ENCODE results near the gene SIGLEC5.

- TF ChIP-seq, protein P1, sequence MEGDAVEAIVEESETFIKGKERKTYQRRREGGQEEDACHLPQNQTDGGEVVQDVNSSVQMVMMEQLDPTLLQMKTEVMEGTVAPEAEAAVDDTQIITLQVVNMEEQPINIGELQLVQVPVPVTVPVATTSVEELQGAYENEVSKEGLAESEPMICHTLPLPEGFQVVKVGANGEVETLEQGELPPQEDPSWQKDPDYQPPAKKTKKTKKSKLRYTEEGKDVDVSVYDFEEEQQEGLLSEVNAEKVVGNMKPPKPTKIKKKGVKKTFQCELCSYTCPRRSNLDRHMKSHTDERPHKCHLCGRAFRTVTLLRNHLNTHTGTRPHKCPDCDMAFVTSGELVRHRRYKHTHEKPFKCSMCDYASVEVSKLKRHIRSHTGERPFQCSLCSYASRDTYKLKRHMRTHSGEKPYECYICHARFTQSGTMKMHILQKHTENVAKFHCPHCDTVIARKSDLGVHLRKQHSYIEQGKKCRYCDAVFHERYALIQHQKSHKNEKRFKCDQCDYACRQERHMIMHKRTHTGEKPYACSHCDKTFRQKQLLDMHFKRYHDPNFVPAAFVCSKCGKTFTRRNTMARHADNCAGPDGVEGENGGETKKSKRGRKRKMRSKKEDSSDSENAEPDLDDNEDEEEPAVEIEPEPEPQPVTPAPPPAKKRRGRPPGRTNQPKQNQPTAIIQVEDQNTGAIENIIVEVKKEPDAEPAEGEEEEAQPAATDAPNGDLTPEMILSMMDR (IDR thresholded peaks at IDR 0.05 in 8 of 11, conservative IDR thresholded peaks at IDR 0.05 in 3 of 11): no peak
- TF ChIP-seq POLR2A (IDR thresholded peaks at IDR 0.05): no peak
- no peak for TF ChIP-seq POLR2AphosphoS5 (IDR thresholded peaks at IDR 0.05)
Observed at GRCh38 chr19:51566489-51567100, 63.6 kb downstream of the SIGLEC5 start.

All from spleen (tissue), 7 donors.